NCI-H2171 treated with DMSO at 0.1 percent for 48 hours (cell line): ENCODE data around the gene INSRR.

Experiments used
- DNase-seq: peaks from one replicate; lab custom pipeline; 2025; lab: John Stamatoyannopoulos, UW

Gene INSRR

GRCh38 chr1:156858959-156859522 lies at the start of gene INSRR:
Gene INSRR (minus strand): TSS chr1:156859117. CDS start chr1:156858621, 496 bp downstream.
- DNase-seq = peak; percentile 48

DNA sequence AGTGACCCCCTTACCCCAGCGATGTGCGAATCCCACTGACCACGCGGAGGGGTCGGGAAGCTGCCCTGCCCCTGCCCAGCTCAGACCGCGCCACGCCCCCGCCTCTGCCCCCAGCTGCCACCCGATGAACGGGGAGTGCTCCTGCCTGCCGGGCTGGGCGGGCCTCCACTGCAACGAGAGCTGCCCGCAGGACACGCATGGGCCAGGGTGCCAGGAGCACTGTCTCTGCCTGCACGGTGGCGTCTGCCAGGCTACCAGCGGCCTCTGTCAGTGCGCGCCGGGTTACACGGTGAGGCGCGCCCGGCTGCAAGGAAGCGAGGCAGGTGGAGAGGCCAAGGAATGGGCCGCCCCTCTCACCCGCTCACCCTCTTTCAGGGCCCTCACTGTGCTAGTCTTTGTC lies 49.6 kb upstream of the INSRR start:
- no peak for DNase-seq

DNA sequence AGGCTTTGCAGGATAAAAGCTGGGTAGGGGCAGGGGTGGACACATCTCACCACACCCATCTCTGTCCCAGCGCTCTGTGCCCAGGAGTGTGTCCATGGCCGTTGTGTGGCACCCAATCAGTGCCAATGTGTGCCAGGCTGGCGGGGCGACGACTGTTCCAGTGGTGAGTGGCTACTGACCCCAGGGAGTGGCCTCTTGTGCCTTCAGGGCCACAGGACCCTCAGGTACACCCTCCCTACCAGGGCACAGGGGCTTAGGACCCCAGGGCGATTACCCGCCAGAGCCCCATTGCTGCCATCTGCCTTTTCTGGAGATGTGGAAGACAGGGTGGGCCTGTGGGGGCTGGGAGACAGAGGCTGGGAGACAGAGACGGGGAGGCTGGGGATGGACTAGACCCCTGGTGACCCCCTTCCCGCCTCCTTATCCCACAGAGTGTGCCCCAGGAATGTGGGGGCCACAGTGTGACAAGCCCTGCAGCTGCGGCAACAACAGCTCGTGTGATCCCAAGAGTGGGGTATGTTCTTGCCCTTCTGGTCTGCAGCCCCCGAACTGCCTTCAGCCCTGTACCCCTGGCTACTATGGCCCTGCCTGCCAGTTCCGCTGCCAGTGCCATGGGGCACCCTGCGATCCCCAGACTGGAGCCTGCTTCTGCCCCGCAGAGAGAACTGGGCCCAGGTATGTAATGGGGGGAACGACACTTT lies 47.4 kb upstream of the INSRR start:
- DNase-seq = no peak

- no peak for DNase-seq
Observed at GRCh38 chr1:156905651-156906050, 46.7 kb upstream of the INSRR start.

DNA sequence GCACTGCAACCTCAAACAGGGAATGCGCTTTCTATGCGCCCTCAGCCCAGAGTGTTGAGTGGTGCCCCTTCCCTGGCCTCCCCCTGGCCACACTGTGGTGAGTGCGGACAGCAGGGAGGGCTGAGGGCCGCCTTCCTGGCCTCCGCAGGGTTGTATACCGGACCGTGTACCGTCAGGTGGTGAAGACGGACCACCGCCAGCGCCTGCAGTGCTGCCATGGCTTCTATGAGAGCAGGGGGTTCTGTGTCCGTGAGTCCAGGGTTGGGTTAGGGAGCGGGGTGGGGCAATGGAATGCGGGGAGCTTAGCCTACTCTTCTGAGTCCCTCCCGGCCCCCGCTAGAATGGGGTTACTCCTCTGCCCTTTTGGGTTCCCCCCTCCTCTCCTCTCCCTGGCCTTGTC lies 46.3 kb upstream of the INSRR start:
- DNase-seq = no peak

- no peak for DNase-seq
Observed at GRCh38 chr1:156904187-156904959, 45.5 kb upstream of the INSRR start.

GRCh38 chr1:156903328-156904091 lies 44.6 kb upstream of the INSRR start:
- no peak for DNase-seq

GRCh38 chr1:156901966-156902915 lies 43.3 kb upstream of the INSRR start:
- no peak for DNase-seq

GRCh38 chr1:156901590-156901900 lies 42.6 kb upstream of the INSRR start:
- no peak for DNase-seq

DNA sequence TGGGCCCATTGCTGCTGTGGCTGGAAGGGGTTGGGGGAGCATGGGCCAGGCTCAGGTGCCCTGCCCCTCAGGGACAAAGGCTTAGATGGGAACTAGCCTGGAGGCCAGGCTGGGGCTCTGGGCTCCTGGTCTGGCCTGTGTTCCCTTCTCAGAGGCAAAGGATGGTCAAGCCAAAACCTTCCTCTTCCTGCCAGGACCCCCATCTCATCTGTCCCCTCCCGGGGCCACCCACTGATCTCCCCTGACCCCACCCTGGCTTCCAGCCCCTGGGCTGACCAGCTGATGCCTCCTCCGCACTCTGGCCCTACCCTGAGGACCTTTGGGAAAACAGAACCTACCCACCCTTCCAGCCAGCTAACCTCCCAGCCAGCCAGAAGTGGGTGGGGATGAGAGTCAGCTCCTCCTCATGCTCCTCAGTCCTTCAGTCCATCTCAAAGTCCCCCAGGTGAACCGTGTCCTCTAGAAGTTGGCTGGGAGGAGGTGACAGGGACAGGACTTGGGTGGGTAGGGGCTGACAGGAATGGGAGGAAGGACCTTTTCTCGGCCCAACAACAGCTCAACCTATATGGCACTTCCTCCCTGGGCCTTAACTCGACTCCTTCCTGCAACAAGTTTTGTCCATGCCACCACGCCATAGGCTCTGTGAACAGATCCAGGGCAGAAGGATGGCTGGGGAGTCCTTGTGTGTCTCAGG lies 42.1 kb upstream of the INSRR start:
- no peak for DNase-seq

- DNase-seq = no peak
Observed at GRCh38 chr1:156899956-156900718, 41.2 kb upstream of the INSRR start.

DNA sequence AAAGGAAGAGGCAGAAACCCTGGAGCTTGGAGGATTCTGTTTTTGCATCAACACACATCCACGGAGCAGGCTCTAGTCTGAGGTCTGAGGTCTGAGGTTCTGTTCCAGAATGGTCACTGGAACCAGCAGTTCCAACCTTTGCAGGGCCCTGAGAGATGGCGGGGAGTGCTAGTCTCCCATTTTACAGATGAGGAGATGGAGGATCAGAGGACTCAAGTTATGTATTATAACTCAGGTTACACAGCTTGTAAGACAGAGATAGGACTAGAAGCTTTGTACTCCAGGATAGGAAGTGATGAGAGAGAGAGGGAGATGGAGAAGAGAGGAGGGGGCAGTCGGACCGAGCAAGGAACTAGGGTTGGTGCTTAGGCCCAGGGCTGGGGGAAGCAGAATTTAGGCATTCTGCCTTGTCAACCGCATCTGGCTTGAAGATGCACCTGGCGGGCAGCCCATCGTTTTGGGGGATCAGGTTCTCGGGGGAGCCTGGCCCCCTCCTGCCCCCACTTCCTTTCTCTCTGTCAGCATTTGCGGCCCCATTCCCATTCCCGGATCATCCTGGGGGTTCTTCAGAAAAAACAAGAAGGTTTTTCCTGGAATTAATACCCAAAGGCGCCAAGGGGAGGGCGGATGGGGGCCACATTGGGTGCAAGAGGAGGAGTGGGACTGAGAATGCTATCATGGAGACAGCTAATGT lies 40.2 kb upstream of the INSRR start:
- DNase-seq = no peak

- DNase-seq = no peak
Observed at GRCh38 chr1:156898161-156898566, 39.2 kb upstream of the INSRR start.

DNA sequence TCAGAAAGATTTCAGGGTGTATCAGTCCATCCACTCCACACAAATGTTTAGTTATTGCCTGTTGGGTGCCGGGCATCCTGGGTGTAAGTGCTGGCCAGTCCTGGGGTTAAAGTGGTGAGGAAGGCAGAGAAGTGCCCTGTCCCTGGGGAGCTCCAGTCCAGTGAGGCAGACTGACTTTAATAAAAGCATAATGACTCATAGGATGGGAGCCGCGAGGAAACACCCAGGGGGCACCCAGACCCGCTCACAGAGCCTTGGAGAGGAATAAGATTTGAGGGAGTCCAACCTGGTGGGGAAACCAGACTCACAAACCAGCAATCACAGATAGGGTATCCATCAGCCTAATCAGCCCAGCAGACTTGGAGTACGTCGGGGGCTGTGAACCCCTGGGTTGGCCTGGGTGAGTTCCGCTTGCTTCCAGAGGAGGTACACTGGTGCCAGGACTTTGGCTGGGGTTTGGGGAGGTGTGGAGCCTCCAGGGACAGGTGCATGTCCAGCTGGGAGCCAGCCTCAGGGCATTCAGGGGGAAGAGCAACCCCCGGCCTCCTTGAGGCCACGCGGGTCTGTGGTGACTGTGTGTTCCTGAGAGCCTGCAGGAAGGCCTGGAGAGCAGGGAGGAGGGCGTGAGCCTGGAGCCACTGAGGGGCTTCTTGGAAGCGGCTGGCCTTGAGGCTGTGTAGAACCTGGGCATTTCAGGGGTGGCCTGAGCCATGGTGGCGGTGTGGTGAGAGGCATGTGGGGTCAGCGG lies 38.3 kb upstream of the INSRR start:
- no peak for DNase-seq

- DNase-seq = no peak
Observed at GRCh38 chr1:156896490-156897033, 37.6 kb upstream of the INSRR start.

GRCh38 chr1:156895927-156896326 lies 37.0 kb upstream of the INSRR start:
- DNase-seq = no peak

- no peak for DNase-seq
Observed at GRCh38 chr1:156895455-156895812, 36.5 kb upstream of the INSRR start.

DNA sequence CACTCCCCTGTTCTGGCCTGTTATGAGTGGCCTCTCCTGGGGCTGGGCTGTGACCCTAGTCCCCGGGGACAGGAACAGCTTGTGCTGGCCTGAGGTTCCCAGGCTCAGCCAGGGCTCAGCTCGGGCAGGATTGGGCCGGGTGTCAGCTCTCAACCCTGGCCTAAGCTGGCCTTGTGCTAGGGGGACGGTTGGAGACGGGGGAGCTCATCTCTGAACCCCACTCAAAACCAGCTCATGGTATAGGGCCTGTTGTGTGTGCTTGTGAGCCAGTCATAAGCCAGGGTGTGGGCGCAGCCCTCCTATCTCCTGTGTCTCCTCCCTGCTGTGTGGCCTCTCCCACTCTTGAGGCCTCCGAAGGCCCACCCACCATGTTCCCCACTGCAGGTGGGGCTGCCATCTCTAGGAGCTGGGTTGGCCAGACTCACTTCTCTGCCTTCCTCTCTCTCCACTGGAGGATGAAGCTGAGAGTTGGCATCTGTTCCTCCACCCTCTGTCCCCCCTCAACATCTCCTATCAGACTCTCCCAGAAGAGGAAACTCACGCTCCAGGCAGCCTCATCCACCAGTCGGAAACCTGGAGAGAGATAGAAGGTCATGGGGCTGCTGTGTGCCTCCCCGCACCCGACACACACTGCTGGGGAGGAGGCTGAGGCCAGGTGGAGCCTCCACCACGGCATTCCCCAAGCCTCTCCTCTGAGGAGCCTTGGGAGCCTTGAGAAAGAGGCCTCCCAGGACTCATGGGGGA lies 36.0 kb upstream of the INSRR start:
- no peak for DNase-seq
